SK-N-SH treated with all-trans-retinoic acid at 6 μM for 48 hours (cell line): Measurements from ENCODE around the gene RIOX2.

Experiments
- ATAC-seq: fragments of 200-7000 bp; cut with Tn5 transposase; 3 replicates; pipeline ENCODE4 v1.9.1; 2020; ENCODE audit warnings: mild to moderate bottlenecking, moderate library complexity
- BACH2 ChIP-seq: fragments of 250-450 bp; sonication (Bioruptor Pico); IDR thresholded peaks from 2 replicates; pipeline ENCODE4 v1.9.0; 2021; ENCODE audit warnings: mild to moderate bottlenecking, borderline replicate concordance
- CREB5 ChIP-seq: fragments of 250-450 bp; sonication (Bioruptor Pico); IDR thresholded peaks from 2 replicates; pipeline ENCODE4 v1.5.1; 2020; ENCODE audit warnings: low read depth, mild to moderate bottlenecking, moderate library complexity
- CSDC2 ChIP-seq: fragments of 250-450 bp; sonication (Bioruptor Pico); IDR thresholded peaks from 2 replicates; pipeline ENCODE4 v1.5.0; 2020; ENCODE audit warnings: mild to moderate bottlenecking, moderate library complexity
- CSRNP3 ChIP-seq: fragments of 250-450 bp; sonication (Bioruptor Pico); IDR thresholded peaks from 2 replicates; pipeline ENCODE4 v1.5.1; 2021; ENCODE audit warnings: mild to moderate bottlenecking, moderate library complexity
- ESRRG ChIP-seq: fragments of 250-450 bp; sonication (Bioruptor Pico); IDR thresholded peaks from 2 replicates; pipeline ENCODE4 v1.6.1; 2021; ENCODE audit warnings: mild to moderate bottlenecking
- GLIS3 ChIP-seq: fragments of 250-450 bp; sonication (Bioruptor Pico); IDR thresholded peaks from 2 replicates; pipeline ENCODE4 v1.5.0; 2020; ENCODE audit warnings: mild to moderate bottlenecking, moderate library complexity
- ISL1 ChIP-seq: fragments of 250-450 bp; sonication (Bioruptor Pico); IDR thresholded peaks from 2 replicates; pipeline ENCODE4 v2.1.2; 2022; ENCODE audit warnings: mild to moderate bottlenecking, moderate library complexity
- OSR1 ChIP-seq: fragments of 250-450 bp; sonication (Bioruptor Pico); IDR thresholded peaks from 2 replicates; pipeline ENCODE4 v1.8.0; 2022; ENCODE audit warnings: moderate library complexity, mild to moderate bottlenecking, inconsistent platforms
- PATZ1 ChIP-seq: fragments of 250-450 bp; sonication (Bioruptor Pico); IDR thresholded peaks from 2 replicates; pipeline ENCODE4 v1.8.0; 2020; ENCODE audit warnings: mild to moderate bottlenecking, moderate library complexity, borderline replicate concordance
- POU6F1 ChIP-seq: fragments of 250-450 bp; sonication (Bioruptor Pico); IDR thresholded peaks from 2 replicates; pipeline ENCODE4 v1.8.0; 2021; ENCODE audit warnings: low read depth, mild to moderate bottlenecking, moderate library complexity, borderline replicate concordance
- PPARA ChIP-seq: fragments of 250-450 bp; sonication (Bioruptor Pico); IDR thresholded peaks from 2 replicates; pipeline ENCODE4 v1.5.0; 2020; ENCODE audit warnings: mild to moderate bottlenecking, borderline replicate concordance
- RARB ChIP-seq: fragments of 250-450 bp; sonication (Bioruptor Pico); IDR thresholded peaks from 2 replicates; pipeline ENCODE4 v1.8.0; 2021; ENCODE audit warnings: mild to moderate bottlenecking, moderate library complexity
- SNAI2 ChIP-seq: fragments of 250-450 bp; sonication (Bioruptor Pico); IDR thresholded peaks from 2 replicates; pipeline ENCODE4 v1.5.0; 2020; ENCODE audit warnings: mild to moderate bottlenecking, moderate library complexity
- TOX ChIP-seq: fragments of 250-450 bp; sonication (Bioruptor Pico); IDR thresholded peaks from 2 replicates; pipeline ENCODE4 v1.8.0; 2021; ENCODE audit warnings: mild to moderate bottlenecking, moderate library complexity, borderline replicate concordance
- TSHZ2 ChIP-seq: fragments of 250-450 bp; sonication (Bioruptor Pico); IDR thresholded peaks from 2 replicates; pipeline ENCODE4 v1.5.0; 2020; ENCODE audit warnings: mild to moderate bottlenecking, moderate library complexity
- ZC3H10 ChIP-seq: fragments of 250-450 bp; sonication (Bioruptor Pico); IDR thresholded peaks from 2 replicates; pipeline ENCODE4 v1.5.1; 2021; ENCODE audit warnings: mild to moderate bottlenecking, moderate library complexity
- ZFP3 ChIP-seq: fragments of 250-450 bp; sonication (Bioruptor Pico); IDR thresholded peaks from 2 replicates; pipeline ENCODE4 v1.5.0; 2020; ENCODE audit warnings: mild to moderate bottlenecking, moderate library complexity
- ZNF565 ChIP-seq: fragments of 450-650 bp; formaldehyde crosslinking; conservative IDR thresholded peaks from 2 replicates; pipeline ENCODE4 v1.5.0; 2020; ENCODE audit warnings: low read depth, mild to moderate bottlenecking, moderate library complexity

Gene RIOX2

GRCh38 chr3:97968376-97968775, 3.9 kb downstream of the RIOX2 start:
- TF ChIP-seq PPARA (CRISPR knock-in tag) (no peak), CSRNP3 (CRISPR knock-in tag) (no peak), SNAI2 (CRISPR knock-in tag) (no peak), POU6F1 (no peak)
- no peak for ATAC-seq

GRCh38 chr3:97967966-97968365, 4.3 kb downstream of the RIOX2 start:
- TF ChIP-seq POU6F1 (no peak), ESRRG (CRISPR knock-in tag) (no peak), ZC3H10 (CRISPR knock-in tag) (no peak), GLIS3 (no peak), ZNF565 (CRISPR knock-in tag) (no peak), CREB5 (CRISPR knock-in tag) (no peak)
- ATAC-seq: no peak

GRCh38 chr3:97960993-97961766, 11.1 kb downstream of the RIOX2 start:
- ATAC-seq: no peak
- TF ChIP-seq CSDC2 (no peak), RARB (CRISPR knock-in tag) (no peak), ZC3H10 (CRISPR knock-in tag) (no peak), ZFP3 (CRISPR knock-in tag) (no peak), TSHZ2 (CRISPR knock-in tag) (no peak), PATZ1 (CRISPR knock-in tag) (no peak), BACH2 (CRISPR knock-in tag) (no peak), ISL1 (no peak), OSR1 (CRISPR knock-in tag) (no peak)

GRCh38 chr3:97960551-97960950, 11.7 kb downstream of the RIOX2 start:
- no peak for ATAC-seq
- TF ChIP-seq TOX (CRISPR knock-in tag): no peak
- TF ChIP-seq, all 23 proteins: peak for 0
